Ovary (tissue), 9 donors: ENCODE data around the gene TULP4. TPM values are rescaled to one million over a fixed set of nuclear protein-coding genes. Genes with fewer than 3 reads are reported as not detected.
"Not testable (repeated sequence)": the region's sequence is repeated elsewhere in the genome, so short reads cannot be mapped to it uniquely, and the experiment has no call there.

ENCODE experiments used
- DNase-seq, 5 donors: peaks; one replicate each; pipeline ENCODE4 v3.0.0-alpha.2; 2019 to 2020
- H3K27ac ChIP-seq, 2 donors: fragments of 200-600 bp; one replicate each; pipeline versions ENCODE4 v1.5.1 to v1.8.0; 2019 to 2022
- H3K27me3 ChIP-seq: fragments of 200-600 bp; one replicate; pipeline ENCODE4 v1.8.0; 2022
- H3K36me3 ChIP-seq: fragments of 200-600 bp; sonication (generic); one replicate; pipeline ENCODE4 v1.5.1; 2019
- H3K4me1 ChIP-seq: one replicate; pipeline ENCODE4 v1.8.1; 2013; ENCODE audit warnings: mild to moderate bottlenecking, moderate library complexity; ENCODE audit not compliant: insufficient read depth
- H3K4me3 ChIP-seq: fragments of 200-600 bp; sonication (generic); one replicate; pipeline ENCODE4 v1.5.1; 2017
- H3K9me3 ChIP-seq, 2 donors: fragments of 200-600 bp in 1 of 2; sonication (generic) in 1 of 2; one replicate each; pipeline versions ENCODE4 v1.5.1 to v1.8.1; 2013 to 2019; ENCODE audit warnings: mild to moderate bottlenecking in 1 of 2, moderate library complexity in 1 of 2
- CTCF ChIP-seq, 3 donors: fragments of 450-650 bp in 2 of 3; fragments of 200-600 bp in 1 of 3; IDR thresholded peaks; one replicate each; pipeline versions ENCODE4 v1.5.1 to v1.8.0; 2016 to 2022; ENCODE audit warnings: antibody characterized with exemption in 3 of 3, mild to moderate bottlenecking in 1 of 3
- EP300 ChIP-seq: sonication (generic); formaldehyde crosslinking; IDR thresholded peaks from one replicate; pipeline ENCODE4 v1.6.1; 2017; ENCODE audit warnings: antibody characterized with exemption
- POLR2A ChIP-seq: fragments of 450-650 bp; IDR thresholded peaks from one replicate; pipeline ENCODE4 v1.6.1; 2017; ENCODE audit warnings: antibody characterized with exemption, mild to moderate bottlenecking, moderate library complexity
- WGBS, 3 donors: extraction: QIAGEN DNeasy Blood & Tissue Kit in 1 of 3; methylation state at CpG; one replicate each; pipeline versions ENCODE4 v1.1.5 to v1.1.7; 2013 to 2017; 5-methylcytosine and 5-hydroxymethylcytosine counted together
- intact Hi-C, 4 donors: fragments of 100-400 bp; cut with DNase I; formaldehyde crosslinking; loops; one replicate each; pipeline versions ENCODE4 v1.11.0 to v1.15.1; 2022 to 2023
- polyA plus RNA-seq, 2 donors: library from polyadenylated mRNA; stranded (reverse); fragments of 200-250 nt in 1 of 2; fragments of 350-450 nt in 1 of 2; fragmentation: Illumina TruSeq in 1 of 2; extraction: RNeasy Lipid Tissue Mini Kit (QIAGEN cat#74804) in 1 of 2; gene quantifications; one replicate each; pipeline ENCODE4 v1.2.3, GENCODE V29; 2013 to 2014
- total RNA-seq, 7 donors: library from RNA; depleted of rRNA in 2 of 7; stranded (reverse); fragments of >200 nt in 2 of 7; fragmentation: NEBNext Ultra II Directional in 3 of 7; extraction: Animal tissue kit (Norgen Biotek cat#: 25700) in 3 of 7; gene quantifications; one replicate each; pipeline versions ENCODE4 v1.1.0 to v1.2.4, GENCODE V29; 2016 to 2023
- donor health status: DM: no; HTN: no; CAD: no; lungs with moderate emphysema.
- donor health status: DM: no; HTN: no; CAD: no.
- donor health status: Bipolar disorder and iron deficiency.
- donor health status: DM: yes; HTN: yes; CAD: no.
- donor health status: DM: no; HTN: no; CAD: no.
- donor health status: DM: yes; HTN: yes; CAD: no.

The TULP4 gene
- total and polyA plus RNA-seq, 9 donors: 7.5 to 152 (median 92.6) TPM

DNA sequence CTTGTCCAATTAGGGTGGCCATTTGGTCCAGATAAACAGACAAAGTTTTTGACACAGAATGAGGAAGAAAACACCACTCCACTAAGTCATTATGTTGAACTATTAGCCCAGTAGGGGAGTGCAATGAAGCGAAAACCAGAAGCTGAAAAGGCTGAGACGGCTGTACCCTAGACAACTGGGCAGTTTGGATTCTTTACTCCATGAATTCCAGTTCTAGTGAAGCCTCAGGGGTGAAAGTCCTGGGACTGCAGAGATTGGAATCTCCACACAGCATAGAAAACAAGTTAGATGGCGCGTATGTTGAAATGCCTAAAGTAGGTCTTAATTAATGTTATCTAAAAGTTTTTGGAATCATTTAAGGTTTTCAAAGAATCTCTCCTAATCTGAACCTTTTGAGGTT is 10.7 kb upstream of the TULP4 start:
- WGBS, 3 donors: 80 to 98% (median 97%) methylated on average over 4 of the region's 4 CpGs
- H3K27me3 ChIP-seq, H3K9me3 ChIP-seq, H3K4me3 ChIP-seq, H3K36me3 ChIP-seq, H3K4me1 ChIP-seq, H3K27ac ChIP-seq, DNase-seq, intact Hi-C loops: not testable (repeated sequence)

DNA sequence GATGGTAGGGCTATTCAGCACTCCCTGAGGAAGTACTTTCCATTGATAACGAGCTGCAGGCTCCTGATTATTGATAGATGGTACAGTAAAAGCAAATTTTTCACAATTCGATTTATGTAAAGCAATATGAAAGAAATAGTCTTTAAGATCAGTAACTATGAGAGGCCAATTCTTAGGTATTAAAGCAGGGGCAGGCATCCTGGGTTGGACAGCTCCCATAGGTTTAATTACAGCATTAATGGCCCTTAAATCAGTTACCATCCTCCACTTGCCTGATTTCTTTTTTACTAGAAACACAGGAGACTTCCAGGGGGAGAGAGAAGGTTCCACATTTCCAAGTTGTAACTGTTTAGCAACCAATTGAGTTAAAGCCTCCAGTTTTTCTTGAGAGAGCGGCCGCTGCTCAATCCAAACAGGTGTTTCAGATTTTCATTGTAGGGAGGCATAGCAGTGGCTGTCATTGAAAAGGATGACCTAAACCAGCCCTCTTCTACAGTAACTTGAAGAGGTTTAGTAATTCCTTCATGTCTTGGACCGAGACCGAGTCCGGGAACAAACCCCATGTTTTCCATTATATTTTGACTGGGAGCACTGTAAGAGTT is 10.0 kb upstream of the TULP4 start:
- 56 to 83% (median 74%) methylated on average over 7 of the region's 7 CpGs for WGBS, 3 donors
- H3K27me3 ChIP-seq, H3K27ac ChIP-seq, DNase-seq, H3K9me3 ChIP-seq, H3K36me3 ChIP-seq, H3K4me1 ChIP-seq, intact Hi-C loops, H3K4me3 ChIP-seq: not testable (repeated sequence)

GRCh38 chr6:158303210-158303731 is 9.0 kb upstream of the TULP4 start:
- Histone ChIP-seq H3K27me3 (no peaks in the 10 kb centered on the region), H3K27ac (no peak overlapping the region), H3K4me1 (no peaks in the 10 kb centered on the region), H3K9me3 (no peaks in the 10 kb centered on the region), H3K4me3 (no peak overlapping the region), H3K36me3 (no peaks in the 10 kb centered on the region)
- intact Hi-C loops: no loop called here
- TF ChIP-seq POLR2A: no peak
- TF ChIP-seq EP300: no peak
- TF ChIP-seq CTCF (IDR thresholded peaks at IDR 0.05): no peak
- DNase-seq: no peak
- WGBS, 3 donors: 69 to 72% (median 72%) methylated on average over 7 of the region's 7 CpGs

DNA sequence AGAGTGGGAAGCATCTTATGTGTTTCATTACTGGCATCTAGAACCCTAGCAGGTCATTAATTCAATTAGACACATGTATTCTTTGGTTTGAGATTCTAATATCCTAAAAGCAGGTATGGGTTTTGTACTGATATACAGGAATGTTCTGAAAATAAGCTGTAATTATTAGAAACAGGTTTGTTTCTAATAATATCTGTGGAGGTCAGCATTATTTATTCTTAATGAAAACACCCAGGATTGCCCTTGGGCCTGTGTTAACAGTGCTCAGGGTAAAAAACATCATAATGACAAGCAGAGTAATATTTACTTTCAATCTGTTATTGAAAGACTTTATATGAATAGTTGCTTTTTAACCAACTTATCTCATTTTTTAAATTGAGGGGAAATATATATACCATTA is 8.0 kb upstream of the TULP4 start:
- Histone ChIP-seq H3K9me3 (no peaks in the 10 kb centered on the region), H3K27ac (no peak overlapping the region)
- TF ChIP-seq CTCF (IDR thresholded peaks at IDR 0.05) (no peak), EP300 (no peak), POLR2A (no peak)

DNA sequence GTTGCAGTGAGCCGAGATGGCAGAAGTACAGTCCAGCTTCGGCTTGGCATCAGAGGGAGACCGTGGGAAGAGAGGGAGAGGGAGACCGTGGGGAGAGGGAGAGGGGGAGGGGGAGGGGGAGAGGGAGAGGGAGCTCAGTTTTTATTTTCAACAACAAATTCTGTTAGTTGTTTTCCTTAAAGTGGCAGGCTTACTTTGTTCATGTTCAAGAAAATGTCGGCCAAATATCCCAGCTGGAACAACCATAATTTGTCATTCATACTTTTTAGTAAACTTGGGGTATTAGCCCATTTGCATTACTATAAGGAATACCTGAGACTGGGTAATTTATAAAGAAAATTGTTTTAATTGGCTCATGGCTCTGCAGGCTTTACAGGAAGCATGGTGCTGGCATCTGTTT is 2.5 kb upstream of the TULP4 start:
- Histone ChIP-seq H3K27me3 (no peaks in the 10 kb centered on the region), H3K9me3 (no peaks in the 10 kb centered on the region), H3K27ac (no peak overlapping the region), H3K36me3 (no peaks in the 10 kb centered on the region), H3K4me3 (no peak overlapping the region), H3K4me1 (no peaks in the 10 kb centered on the region)
- DNase-seq: no peak
- intact Hi-C loops: no loop called here
- 87 to 97% (median 97%) methylated on average over 4 to 5 of the region's 5 CpGs for WGBS, 3 donors
- no peak for TF ChIP-seq POLR2A
- TF ChIP-seq CTCF (IDR thresholded peaks at IDR 0.05): no peak
- no peak for TF ChIP-seq EP300

More for the DNA sequence above, 8.0 kb upstream of the TULP4 start:
- H3K27me3 ChIP-seq: no peaks in the 10 kb centered on the region
- H3K4me1 ChIP-seq: no peaks in the 10 kb centered on the region
- no peak for DNase-seq
- H3K36me3 ChIP-seq: no peaks in the 10 kb centered on the region
- intact Hi-C loops: no loop called here
- H3K4me3 ChIP-seq: no peak overlapping the region
